ENCODE data around the gene B3GNT4.

Gene B3GNT4

GRCh38 chr12:122182887-122183587, 20.5 kb upstream of the B3GNT4 start, which contains the start of gene LRRC43:
Gene LRRC43 (plus strand): TSS chr12:122183123. CDS start chr12:122183145, 22 bp downstream.
- DNase-seq (ENCODE audit: extremely low read depth, low read depth) = no peak
- TF ChIP-seq, protein P1, sequence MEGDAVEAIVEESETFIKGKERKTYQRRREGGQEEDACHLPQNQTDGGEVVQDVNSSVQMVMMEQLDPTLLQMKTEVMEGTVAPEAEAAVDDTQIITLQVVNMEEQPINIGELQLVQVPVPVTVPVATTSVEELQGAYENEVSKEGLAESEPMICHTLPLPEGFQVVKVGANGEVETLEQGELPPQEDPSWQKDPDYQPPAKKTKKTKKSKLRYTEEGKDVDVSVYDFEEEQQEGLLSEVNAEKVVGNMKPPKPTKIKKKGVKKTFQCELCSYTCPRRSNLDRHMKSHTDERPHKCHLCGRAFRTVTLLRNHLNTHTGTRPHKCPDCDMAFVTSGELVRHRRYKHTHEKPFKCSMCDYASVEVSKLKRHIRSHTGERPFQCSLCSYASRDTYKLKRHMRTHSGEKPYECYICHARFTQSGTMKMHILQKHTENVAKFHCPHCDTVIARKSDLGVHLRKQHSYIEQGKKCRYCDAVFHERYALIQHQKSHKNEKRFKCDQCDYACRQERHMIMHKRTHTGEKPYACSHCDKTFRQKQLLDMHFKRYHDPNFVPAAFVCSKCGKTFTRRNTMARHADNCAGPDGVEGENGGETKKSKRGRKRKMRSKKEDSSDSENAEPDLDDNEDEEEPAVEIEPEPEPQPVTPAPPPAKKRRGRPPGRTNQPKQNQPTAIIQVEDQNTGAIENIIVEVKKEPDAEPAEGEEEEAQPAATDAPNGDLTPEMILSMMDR (IDR thresholded peaks at IDR 0.05; ENCODE audit: low read depth, low read length) = no peak

DNA sequence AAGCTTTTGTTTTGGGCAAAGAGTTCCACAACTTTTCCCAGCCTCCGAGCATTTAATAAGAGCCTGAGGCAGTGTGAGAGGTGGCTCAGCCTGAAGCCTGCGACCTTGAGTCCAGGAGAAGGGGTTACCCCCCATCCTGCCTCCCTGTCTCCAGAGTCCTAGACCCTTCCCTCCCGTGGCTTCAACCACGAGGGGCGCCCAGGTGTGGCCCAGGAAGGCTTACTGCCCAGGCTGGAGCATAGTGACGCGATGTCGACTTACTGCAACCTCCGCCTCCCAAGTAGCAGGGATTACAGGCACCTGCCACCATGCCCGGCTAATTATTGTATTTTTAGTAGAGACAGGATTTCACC, 19.9 kb upstream of the B3GNT4 start:
- no peak for DNase-seq (ENCODE audit: extremely low read depth, low read depth)

DNA sequence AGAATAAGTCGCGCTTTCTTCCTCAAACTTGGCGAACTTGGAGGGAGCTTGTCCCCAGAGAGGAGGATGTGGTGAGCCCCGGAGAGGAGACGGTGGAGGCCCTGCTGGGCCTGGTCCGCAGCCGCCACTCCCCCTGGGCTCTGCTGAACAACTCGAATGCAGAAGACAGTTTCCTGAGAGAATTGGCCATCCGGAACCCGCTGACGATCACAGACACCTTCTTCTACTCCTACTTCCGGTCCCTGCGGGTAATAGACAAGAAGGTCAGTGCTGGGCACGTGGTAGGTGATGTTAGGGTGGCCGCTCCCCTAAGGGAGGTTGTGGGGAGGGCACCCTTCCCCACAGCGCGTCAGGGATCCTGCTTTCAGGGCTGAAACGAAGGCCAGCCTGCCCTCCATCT, 19.0 kb upstream of the B3GNT4 start:
- DNase-seq (ENCODE audit: extremely low read depth, low read depth) = no peak
- TF ChIP-seq, protein P1 (IDR thresholded peaks at IDR 0.05; ENCODE audit: low read depth, low read length) = no peak

More for the DNA sequence above, 19.9 kb upstream of the B3GNT4 start:
- TF ChIP-seq, protein P1 (IDR thresholded peaks at IDR 0.05; ENCODE audit: low read depth, low read length) = no peak

DNA sequence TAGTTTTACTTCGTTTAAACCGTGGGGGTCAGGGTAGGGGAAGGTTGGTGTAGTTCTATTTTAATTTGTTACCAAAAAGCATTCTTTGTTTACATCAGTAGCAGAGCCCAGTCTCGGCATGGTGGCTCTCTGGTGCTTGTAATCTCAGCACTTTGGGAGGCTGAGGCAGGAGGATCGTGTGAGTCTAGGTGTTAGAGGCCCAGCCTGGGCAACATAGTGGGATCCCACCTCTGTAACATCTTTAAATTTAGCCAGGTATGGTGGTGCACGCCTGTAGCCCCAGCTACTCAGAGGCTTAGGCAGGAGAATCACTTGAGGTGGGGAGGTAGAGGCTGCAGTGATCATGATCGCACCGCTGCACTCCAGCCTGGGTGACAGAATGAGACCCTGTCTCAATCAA, 18.4 kb upstream of the B3GNT4 start:
- TF ChIP-seq, protein P1 (IDR thresholded peaks at IDR 0.05; ENCODE audit: low read depth, low read length) = no peak

DNA sequence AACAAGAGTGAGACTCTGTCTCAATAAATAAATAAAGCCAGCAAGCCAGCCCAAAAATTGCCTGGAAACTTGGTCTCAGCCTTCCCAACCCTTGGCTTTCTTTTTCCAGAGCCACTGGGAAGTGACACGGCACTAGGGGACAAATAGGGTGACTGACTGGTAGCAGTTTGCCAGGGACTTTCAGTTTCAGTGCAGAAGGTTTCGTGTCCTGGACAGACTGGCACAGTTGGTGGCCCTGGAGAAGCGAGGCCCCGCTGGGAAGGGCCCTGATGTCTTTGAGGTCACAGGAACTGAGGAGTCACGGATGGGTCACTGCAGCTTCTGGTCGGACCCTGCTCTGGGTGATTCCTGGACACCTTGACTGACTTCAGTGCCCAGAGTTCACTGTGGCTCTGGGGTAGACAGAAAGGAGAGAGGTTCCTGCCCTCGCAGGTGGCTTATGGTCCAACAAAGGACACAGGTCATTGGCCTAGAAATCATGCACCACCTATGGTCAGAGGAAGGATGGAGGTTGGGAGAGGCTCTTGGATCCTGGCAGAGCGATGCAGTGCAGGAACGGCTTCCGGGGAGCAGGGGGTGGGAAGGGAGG, 17.9 kb upstream of the B3GNT4 start:
- DNase-seq (ENCODE audit: extremely low read depth, low read depth) = no peak
- TF ChIP-seq, protein P1 (IDR thresholded peaks at IDR 0.05; ENCODE audit: low read depth, low read length) = no peak

More for the DNA sequence above, 18.4 kb upstream of the B3GNT4 start:
- no peak for DNase-seq (ENCODE audit: extremely low read depth, low read depth)

GRCh38 chr12:122187466-122187865, 16.0 kb upstream of the B3GNT4 start:
- TF ChIP-seq, protein P1 (IDR thresholded peaks at IDR 0.05; ENCODE audit: low read depth, low read length) = no peak

More at GRCh38 chr12:122187466-122187865, 16.0 kb upstream of the B3GNT4 start:
- no peak for DNase-seq (ENCODE audit: extremely low read depth, low read depth)

Measured in AG09319 (cell line).